ENCODE data around the gene CNKSR3. TPM values are rescaled to one million over a fixed set of nuclear protein-coding genes. Genes with fewer than 3 reads are reported as not detected.

Gene CNKSR3
- total RNA-seq, 1 experiment from 2014 or later = 5.6 TPM

- no peaks in the 10 kb centered on the region for H3K23me2 ChIP-seq (ENCODE audit: insufficient read length, low read depth, low read length, poor library complexity, severe bottlenecking)
- H2BK20ac ChIP-seq (ENCODE audit: low read depth, low read length, poor library complexity, severe bottlenecking) = no peak overlapping the region
- no peak overlapping the region for H2BK12ac ChIP-seq (ENCODE audit: insufficient read length, low read depth, low read length)
- H3K14ac ChIP-seq (ENCODE audit: insufficient read depth, low read length) = no peak overlapping the region
- no peak overlapping the region for H3K9ac ChIP-seq (ENCODE audit: extremely low read depth, insufficient read length, low read length)
- no peaks in the 10 kb centered on the region for H3K9me3 ChIP-seq (ENCODE audit: control insufficient read depth, low read depth, low read length)
- DNase-seq = no peak
- Mint-ChIP-seq H3K36me3 (ENCODE audit: insufficient read depth in 1 of 3, low read depth in 3 of 3) (peaks cover 5 to 13% (median 7%) of the 10 kb centered on the region in 3 experiments), H3K9me3 (no peaks in the 10 kb centered on the region), H3K27me3 (ENCODE audit: low read depth) (no peaks in the 10 kb centered on the region), H3K27ac (no peak overlapping the region), H3K4me1 (0 out of 4 replicates have a peak, but pooled peaks cover 0 to 2% of the 10 kb centered on the region in 2 experiments), H3K4me3 (no peak overlapping the region)
- H4K5ac ChIP-seq (ENCODE audit: insufficient read length, low read depth, low read length) = no peak overlapping the region
- no peak overlapping the region for H2BK15ac ChIP-seq (ENCODE audit: low read depth, low read length)
- no peak overlapping the region for H3K4me2 ChIP-seq (ENCODE audit: insufficient read depth, insufficient read length, low read length)
- H3K23ac ChIP-seq (ENCODE audit: insufficient read length, low read depth, low read length) = no peak overlapping the region
- H3K18ac ChIP-seq (ENCODE audit: insufficient read length, low read depth, low read length) = no peak overlapping the region
- H4K8ac ChIP-seq (replicated peaks; ENCODE audit: insufficient read length, low read depth, low read length) = no peak overlapping the region
- H3K79me1 ChIP-seq (ENCODE audit: insufficient read depth, low read depth, low read length, poor library complexity, severe bottlenecking) = no peaks in the 10 kb centered on the region
- no peak for TF ChIP-seq CTCF (conservative IDR thresholded peaks at IDR 0.05)
- no peaks in the 10 kb centered on the region for H3K79me2 ChIP-seq (ENCODE audit: insufficient read depth, low read length)
- no peak overlapping the region for H2BK5ac ChIP-seq (ENCODE audit: insufficient read length, low read length)
- no peak overlapping the region for H3K4ac ChIP-seq (ENCODE audit: low read depth, low read length)
- H4K91ac ChIP-seq (ENCODE audit: insufficient read length, low read depth, low read length) = no peak overlapping the region
- no peak overlapping the region for H3K27ac ChIP-seq (ENCODE audit: insufficient read length, low read depth, low read length)
- no peaks in the 10 kb centered on the region for H3K27me3 ChIP-seq (ENCODE audit: insufficient read depth, low read length)
- H3K56ac ChIP-seq (ENCODE audit: insufficient read length, low read depth, low read length) = no peak overlapping the region
- no peak overlapping the region for H2AK5ac ChIP-seq (ENCODE audit: insufficient read length, low read length)
- no CpG with 5 or more reads among the region's 3 CpGs for WGBS (ENCODE audit: extremely low coverage, insufficient read length, low lambda C conversion rate)
- H4K20me1 ChIP-seq (ENCODE audit: control insufficient read depth, insufficient read depth, insufficient read length) = no peaks in the 10 kb centered on the region
- H3K4me1 ChIP-seq (ENCODE audit: insufficient read depth, low read length) = no peaks in the 10 kb centered on the region
- no peak overlapping the region for H3T11ph ChIP-seq (ENCODE audit: low read length)
- H2BK120ac ChIP-seq (ENCODE audit: low read depth, low read length, poor library complexity, severe bottlenecking) = no peak overlapping the region
- H2AFZ ChIP-seq (ENCODE audit: low read length) = no peak overlapping the region
Measured at GRCh38 chr6:154440022-154440421, 70.5 kb downstream of the CNKSR3 start.

Measured in H9 (cell line).